Measurements from ENCODE around the gene PRKCH.
"Not testable (repeated sequence)": the region's sequence is repeated elsewhere in the genome, so short reads cannot be mapped to it uniquely, and the experiment has no call there.

DNA sequence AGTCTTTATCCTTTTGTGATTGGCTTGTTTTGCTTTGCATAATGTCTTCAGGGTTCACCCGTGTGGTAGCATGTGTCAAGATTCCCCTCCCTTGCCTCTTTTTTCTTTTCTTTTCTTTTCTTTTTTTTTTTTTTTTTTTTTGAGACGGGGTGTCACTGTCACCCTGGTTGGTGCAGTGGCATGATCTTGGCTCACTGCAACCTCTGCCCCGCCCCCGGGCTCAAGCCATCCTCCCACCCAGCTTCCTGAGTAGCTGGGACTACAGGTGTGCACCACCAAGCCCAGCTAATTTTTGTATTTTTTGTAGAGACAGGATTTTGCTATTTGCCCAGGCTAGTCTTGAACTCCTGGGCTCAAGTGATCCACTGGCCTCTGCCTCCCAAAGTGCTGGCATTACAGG, 94.6 kb downstream of the PRKCH start:
- not testable (repeated sequence) for TF ChIP-seq CTCF (IDR thresholded peaks at IDR 0.05); ZFX (IDR thresholded peaks at IDR 0.05; ENCODE audit: borderline replicate concordance)

All from 22Rv1 (cell line).